Measurements from ENCODE around the gene FOXO3.

Gene FOXO3

DNA sequence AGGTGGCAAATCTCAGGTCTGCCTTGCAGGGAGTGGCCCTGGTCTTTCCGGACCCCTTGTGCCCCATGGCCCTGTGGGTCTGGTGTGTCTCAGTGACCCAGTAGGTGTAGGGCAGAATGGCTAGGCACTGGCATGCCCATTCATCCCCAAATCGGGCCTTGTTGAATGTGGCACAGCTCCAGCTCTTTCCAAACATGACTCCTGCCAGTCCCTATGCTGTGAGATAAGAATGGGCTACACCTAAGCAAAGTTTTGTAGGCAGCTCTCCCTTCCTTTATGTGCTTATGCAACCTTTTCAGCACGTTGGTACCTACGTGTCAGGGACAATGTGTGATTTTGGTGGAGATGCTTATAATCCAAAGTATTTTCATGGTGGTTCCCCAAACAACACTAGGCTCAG lies 33.9 kb downstream of the FOXO3 start:
- no peak for DNase-seq (ENCODE audit: low read depth in 2 of 2)

GRCh38 chr6:108596956-108597355 lies 36.2 kb downstream of the FOXO3 start:
- no peak for DNase-seq (ENCODE audit: low read depth in 2 of 2)

DNA sequence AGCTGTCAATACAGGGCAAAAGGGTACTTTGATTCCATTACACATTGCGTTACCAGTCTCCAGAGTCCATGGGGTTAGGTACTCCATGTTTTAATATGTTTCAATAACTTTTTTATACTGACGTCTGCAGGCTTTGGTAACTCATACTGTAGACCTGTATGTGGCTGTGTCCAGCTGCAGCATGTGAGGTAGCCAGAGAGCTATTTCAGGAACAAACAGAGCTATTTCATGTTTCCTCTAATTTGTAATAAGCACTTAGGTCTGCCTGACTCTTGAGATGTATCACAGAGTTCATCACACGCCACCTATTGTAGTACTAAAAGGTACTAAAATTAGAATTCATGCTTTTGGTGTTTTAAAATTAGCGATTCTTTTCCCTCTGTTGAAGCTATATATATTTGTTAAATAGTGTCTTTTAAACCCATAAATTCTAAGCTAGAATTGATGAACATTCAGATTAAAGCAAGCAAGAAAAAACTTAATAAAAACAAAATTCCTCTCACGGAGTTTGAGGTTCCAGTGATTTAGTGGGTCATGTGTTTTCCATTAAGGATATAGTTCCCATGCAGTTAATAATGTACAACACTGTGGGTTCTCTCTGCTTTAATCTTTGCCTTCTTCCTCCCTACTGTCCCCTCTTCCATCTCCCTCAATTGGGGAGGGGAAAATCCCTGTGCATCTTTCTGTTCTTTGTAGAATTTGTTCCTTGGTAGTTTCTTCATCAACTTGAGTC lies 37.0 kb downstream of the FOXO3 start:
- no peak for DNase-seq (ENCODE audit: low read depth in 2 of 2)

DNA sequence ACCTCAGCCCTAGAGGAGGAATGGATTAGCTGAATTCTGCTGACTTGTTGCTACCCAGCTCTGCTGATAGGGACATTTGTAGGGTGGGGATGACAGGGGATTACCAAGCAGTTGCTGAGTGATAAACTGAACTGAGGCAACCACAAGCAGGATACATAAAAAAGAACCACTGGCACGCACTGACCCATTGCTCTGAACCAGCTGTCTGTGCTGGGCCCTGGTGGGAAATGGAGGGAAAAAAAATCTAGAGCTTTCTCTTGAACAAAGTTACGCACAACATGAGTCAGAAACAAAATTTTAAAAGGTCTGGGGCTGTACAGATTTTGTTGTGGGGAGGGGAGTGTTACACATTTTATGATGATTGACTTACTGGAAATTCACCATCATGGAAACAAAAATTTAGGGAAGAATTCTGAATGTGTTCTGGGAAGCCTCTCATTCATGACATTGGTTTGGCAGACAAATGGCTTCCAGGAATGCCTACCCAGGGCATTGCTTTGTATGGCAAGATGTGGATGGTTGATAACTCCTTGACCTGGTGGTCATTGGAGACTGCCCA lies 37.7 kb downstream of the FOXO3 start:
- no peak for DNase-seq (ENCODE audit: low read depth in 2 of 2)

- DNase-seq (ENCODE audit: low read depth in 2 of 2), result no peak
Measured at GRCh38 chr6:108604156-108604555, 43.4 kb downstream of the FOXO3 start.

- no peak for DNase-seq (ENCODE audit: low read depth in 2 of 2)
Measured at GRCh38 chr6:108606250-108606690, 45.6 kb downstream of the FOXO3 start.

DNA sequence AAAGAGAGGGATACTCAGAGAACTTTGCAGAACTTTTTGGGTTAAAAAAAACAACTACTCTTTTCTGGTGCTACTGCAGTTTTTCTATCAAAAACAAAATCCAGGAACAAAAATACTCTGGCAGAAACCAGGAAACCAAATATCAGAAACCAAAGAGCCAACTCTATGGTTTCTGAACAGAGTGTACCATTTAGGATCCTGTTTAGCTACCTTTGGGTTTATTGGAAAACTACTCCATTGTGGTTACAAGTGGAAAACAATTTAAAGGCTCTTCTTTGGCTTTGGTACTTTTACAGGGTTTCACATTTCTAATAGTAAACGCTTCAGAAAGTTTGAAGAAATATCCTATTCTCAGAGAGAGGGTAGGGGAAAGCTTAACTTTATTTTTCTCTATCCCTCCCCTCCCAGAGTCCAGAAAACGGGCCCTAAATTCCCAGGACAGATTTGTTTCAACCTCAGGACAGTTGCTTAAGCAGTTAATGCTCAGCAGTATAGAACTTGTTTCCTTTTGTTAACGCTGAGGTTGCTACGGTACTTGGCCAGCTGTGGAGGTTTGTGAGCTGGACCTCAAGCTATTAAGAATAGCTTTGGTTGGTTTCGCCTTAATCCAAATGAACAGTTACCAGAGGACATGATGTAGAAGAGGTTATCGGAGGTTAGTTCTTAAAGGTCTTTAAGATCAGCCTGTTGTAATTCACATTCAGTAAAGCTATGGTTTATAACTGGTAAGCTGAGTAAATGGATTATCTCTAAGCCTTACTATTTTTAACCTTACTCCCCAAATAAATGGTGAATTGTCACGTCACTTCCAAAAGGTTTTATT lies 47.9 kb downstream of the FOXO3 start:
- no peak for DNase-seq (ENCODE audit: low read depth in 2 of 2)

- no peak for DNase-seq (ENCODE audit: low read depth in 2 of 2)
Measured at GRCh38 chr6:108609276-108609769, 48.6 kb downstream of the FOXO3 start.

- no peak for DNase-seq (ENCODE audit: low read depth in 2 of 2)
Measured at GRCh38 chr6:108610270-108610839, 49.6 kb downstream of the FOXO3 start.

GRCh38 chr6:108610957-108611586 lies 50.4 kb downstream of the FOXO3 start:
- no peak for DNase-seq (ENCODE audit: low read depth in 2 of 2)

DNA sequence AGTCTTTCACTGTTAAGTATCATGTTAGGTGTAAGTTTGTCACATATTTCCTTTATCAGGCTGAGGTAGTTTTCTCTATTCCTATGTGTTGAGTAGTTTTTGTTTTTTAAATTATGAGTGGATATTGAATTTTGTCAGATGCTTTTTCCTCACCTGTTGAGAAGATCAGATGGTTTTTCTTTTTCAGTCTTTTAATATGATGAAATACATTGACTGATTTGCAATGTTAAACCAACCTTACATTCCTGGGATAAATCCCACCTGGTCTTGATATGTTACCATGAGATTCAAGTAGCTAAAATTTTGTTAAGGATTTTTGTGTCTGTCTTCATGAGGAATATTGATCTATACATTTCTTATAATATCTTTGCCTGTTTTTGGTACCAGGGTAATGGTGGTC lies 52.1 kb downstream of the FOXO3 start:
- DNase-seq (ENCODE audit: low read depth in 2 of 2), result no peak

DNA sequence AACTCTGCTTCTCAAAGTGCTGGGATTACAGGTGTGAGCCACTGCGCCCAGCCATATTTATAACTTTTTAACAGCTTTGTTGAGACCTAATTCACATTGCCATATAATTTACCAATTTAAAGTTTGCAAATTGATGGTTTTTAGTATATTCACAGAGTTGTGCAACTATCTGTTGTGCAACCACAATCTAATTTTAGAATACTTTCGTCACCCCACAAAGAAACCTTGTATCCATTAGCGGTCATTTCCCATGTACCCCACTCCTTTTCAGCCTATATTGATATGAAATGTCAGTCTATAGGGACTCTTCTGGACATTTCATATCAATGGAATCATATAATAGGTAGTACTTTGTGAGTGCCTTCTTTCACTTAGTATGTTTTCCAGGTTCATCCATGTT lies 55.8 kb downstream of the FOXO3 start:
- DNase-seq (ENCODE audit: low read depth in 2 of 2), result no peak

DNA sequence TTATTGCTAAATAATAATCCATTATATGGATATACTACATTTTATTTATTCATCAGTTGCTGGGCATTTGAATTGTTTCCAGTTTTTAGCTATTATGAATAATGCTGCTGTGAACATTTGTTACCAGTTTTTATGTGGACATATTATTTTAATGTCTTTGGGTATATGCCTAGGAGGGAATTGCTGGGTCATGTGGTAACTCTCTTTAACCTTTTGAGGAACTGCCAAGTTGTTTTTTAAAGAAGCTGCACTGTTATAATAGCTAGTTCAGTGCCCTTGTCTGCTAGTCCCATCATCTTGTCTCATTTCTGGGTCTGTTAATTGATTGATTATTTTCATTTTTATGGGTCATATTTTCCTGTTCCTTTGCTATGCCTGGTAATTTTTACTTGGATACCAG lies 56.3 kb downstream of the FOXO3 start:
- DNase-seq (ENCODE audit: low read depth in 2 of 2), result no peak

- no peak for DNase-seq (ENCODE audit: low read depth in 2 of 2)
Measured at GRCh38 chr6:108618623-108619152, 58.0 kb downstream of the FOXO3 start.

DNA sequence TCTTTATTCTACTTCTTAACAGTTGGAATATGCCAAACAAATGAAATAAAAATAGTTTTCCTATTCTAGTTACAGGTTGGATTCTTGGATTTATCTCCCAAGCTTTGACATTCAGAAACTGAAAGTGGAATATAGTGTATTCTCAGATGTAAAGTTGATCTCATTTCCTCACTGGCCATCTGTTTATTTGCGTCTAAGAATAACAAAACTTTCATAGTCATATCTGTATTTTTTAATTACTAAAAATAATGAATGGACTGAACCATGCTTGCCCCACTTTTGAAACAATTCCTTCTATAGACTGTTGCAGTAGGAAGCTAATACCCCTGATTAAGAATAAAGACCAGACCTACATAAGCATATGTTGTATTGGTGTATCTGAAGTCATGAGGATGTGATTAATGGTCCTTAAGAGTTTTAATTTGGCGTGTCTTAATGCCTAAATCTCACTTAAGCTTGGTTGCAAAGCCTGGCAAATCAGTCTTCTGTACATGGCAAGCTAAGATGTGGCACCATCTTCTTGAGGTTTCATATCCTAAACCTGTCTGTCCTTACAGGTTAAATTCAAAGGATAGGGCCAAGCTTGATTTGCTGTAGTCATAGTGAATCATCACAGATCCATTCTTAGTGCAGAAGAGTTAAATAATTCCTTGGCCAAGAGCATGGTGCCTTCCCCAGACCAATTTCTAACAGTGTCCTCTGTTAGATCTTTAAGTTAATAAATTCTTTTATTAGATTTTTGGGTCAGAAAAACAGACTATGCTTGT lies 58.9 kb downstream of the FOXO3 start:
- DNase-seq (ENCODE audit: low read depth in 2 of 2), result no peak

GRCh38 chr6:108621117-108621516 lies 60.4 kb downstream of the FOXO3 start:
- peak in 1 of 2 donors; percentile 7 for DNase-seq (ENCODE audit: low read depth in 2 of 2)

DNA sequence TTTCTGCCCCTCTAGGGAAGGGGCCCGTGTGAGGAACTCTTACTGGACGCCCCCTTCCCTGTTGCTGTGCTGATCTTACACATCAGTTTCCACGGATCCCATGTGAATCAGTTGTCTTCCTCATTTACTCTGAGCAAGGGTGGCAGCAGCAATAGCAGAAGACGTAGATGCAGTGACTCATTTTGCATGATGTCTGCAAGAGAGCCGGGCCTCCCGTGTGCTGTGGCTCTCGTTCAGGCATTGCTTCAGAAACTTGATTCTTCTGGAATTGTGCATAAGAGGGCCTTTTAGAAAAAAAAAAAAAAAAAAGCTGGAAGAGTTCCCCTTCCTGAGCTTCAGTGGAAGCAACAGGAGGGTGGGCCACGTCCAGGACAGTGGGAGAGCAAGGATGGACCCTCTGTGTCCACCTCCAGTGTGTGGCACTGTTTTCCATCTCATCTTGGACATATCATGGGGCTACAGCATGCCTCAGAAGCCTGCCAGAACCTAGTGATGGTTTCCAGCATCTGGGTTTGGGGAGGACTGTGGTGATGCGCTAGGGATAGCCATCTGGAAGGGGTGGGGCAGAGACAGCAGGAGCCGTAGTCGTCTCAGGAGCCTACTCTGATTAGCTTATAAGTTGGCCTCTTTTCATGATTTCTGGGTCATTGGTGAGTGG lies 62.1 kb downstream of the FOXO3 start:
- DNase-seq (ENCODE audit: low read depth in 2 of 2), result no peak

DNA sequence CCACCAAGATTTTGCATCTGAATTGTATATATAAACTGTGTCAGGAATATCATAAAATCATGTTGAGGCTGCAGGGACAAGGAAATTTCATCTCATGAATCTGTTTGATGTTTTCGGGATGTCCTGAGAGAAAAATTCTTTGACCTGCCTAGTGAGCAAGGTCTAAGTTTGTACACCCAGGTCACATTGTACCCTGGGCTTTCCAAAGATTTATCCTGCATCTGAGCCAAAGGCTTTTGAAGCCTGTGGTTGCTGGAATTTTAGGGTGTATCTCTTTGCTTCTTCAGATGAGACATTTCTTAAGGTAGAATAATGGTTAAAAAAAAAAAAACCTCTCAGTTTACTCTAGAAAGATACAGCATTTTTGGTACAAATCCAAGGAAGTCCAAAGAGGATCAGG lies 63.3 kb downstream of the FOXO3 start:
- DNase-seq (ENCODE audit: low read depth in 2 of 2), result no peak

- no peak for DNase-seq (ENCODE audit: low read depth in 2 of 2)
Measured at GRCh38 chr6:108625581-108625980, 64.9 kb downstream of the FOXO3 start.

- DNase-seq (ENCODE audit: low read depth in 2 of 2), result no peak
Measured at GRCh38 chr6:108626777-108627176, 66.1 kb downstream of the FOXO3 start.
